LNCaP clone FGC (cell line): Measurements from ENCODE around the gene SPIRE2.

Experiments
- DNase-seq: peaks from one replicate; pipeline ENCODE4 v3.0.0-alpha.2; 2011; ENCODE audit warnings: low read depth
- H3K4me3 ChIP-seq: 2 replicates; pipeline ENCODE4 v1.5.1; 2011; ENCODE audit warnings: mild to moderate bottlenecking, low read depth, low read length, control low read depth
- CTCF ChIP-seq: IDR thresholded peaks from 2 replicates; pipeline ENCODE4 v1.5.1; 2012; ENCODE audit warnings: mild to moderate bottlenecking; ENCODE audit not compliant: control insufficient read depth, insufficient read depth; ENCODE audit errors: extremely low read depth

The SPIRE2 gene

GRCh38 chr16:89864527-89864820, 36.2 kb downstream of the SPIRE2 start:
- no peak for DNase-seq
- no peak for TF ChIP-seq CTCF
- H3K4me3 ChIP-seq: no peak overlapping the region

- TF ChIP-seq CTCF: no peak
- no peak for DNase-seq
- no peak overlapping the region for H3K4me3 ChIP-seq
These were observed 39.6 kb downstream of the SPIRE2 start for GRCh38 chr16:89867918-89868317.

- no peak overlapping the region for H3K4me3 ChIP-seq
- DNase-seq: no peak
- no peak for TF ChIP-seq CTCF
These were observed 41.6 kb downstream of the SPIRE2 start for GRCh38 chr16:89869911-89870310.

GRCh38 chr16:89870440-89870839, 42.2 kb downstream of the SPIRE2 start:
- no peak overlapping the region for H3K4me3 ChIP-seq
- DNase-seq: no peak
- no peak for TF ChIP-seq CTCF

- no peak for DNase-seq
- no peak overlapping the region for H3K4me3 ChIP-seq
- TF ChIP-seq CTCF: no peak
These were observed 43.6 kb downstream of the SPIRE2 start for GRCh38 chr16:89871895-89872294.

GRCh38 chr16:89873109-89873971, 45.1 kb downstream of the SPIRE2 start, which contains the start of gene TCF25:
Gene TCF25 (plus strand): TSS chr16:89873592. CDS start chr16:89873668, 76 bp downstream.
- DNase-seq: peak; percentile 44
- TF ChIP-seq CTCF: no peak
- H3K4me3 ChIP-seq: peak within 1 kb of the TSS; percentile 82
